Occipital lobe (tissue), 2 donors: ENCODE measurements around the gene NGFR. TPM values are rescaled to one million over a fixed set of nuclear protein-coding genes. Genes with fewer than 3 reads are reported as not detected.

ENCODE experiments used
- DNase-seq: peaks from one replicate; lab custom pipeline; 2025; lab: John Stamatoyannopoulos, UW
- total RNA-seq: library from RNA; depleted of rRNA; stranded (reverse); fragments of >200 nt; gene quantifications from one replicate; pipeline ENCODE4 v1.2.3, GENCODE V29; 2014

Gene NGFR, protein sequence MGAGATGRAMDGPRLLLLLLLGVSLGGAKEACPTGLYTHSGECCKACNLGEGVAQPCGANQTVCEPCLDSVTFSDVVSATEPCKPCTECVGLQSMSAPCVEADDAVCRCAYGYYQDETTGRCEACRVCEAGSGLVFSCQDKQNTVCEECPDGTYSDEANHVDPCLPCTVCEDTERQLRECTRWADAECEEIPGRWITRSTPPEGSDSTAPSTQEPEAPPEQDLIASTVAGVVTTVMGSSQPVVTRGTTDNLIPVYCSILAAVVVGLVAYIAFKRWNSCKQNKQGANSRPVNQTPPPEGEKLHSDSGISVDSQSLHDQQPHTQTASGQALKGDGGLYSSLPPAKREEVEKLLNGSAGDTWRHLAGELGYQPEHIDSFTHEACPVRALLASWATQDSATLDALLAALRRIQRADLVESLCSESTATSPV
- total RNA-seq: 3.3 TPM

DNA sequence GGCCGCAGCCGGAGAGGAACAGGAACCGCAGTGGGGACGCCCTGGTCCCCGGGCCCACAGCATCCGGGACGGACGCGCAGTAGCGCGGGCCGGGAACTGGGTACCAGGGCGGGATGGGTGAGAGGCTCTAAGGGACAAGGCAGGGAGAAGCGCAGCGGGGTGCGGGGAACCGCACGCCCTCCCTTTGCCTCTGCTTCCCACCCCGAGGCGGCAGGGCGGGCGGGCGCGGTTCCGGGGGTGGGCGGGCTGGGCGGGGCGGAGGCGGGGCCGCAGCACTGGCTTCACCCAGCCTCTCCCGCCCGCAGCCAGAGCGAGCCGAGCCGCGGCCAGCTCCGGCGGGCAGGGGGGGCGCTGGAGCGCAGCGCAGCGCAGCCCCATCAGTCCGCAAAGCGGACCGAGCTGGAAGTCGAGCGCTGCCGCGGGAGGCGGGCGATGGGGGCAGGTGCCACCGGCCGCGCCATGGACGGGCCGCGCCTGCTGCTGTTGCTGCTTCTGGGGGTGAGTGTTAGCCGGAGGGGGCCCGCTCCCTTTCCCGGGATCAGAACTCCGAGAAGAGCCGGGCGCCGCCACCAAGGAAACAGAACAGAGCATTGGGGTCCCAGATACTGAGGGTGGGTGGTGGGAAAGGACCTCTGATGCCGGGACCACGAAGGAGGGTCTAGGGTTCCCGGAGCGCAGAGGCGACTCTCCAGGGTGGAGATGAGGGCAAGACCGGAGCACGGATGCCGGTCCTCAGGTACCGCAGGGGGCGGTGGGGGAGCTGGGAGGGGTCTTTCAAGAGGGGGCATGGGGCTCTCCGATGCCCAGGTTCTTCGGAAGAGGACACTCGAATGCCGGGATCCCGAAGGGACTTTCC, at the start of gene NGFR:
Gene NGFR (plus strand): TSS at position 308 of the 856 bp plus-strand sequence. CDS start 125 bp downstream, at position 433.
- peak; percentile 47 for DNase-seq

DNA sequence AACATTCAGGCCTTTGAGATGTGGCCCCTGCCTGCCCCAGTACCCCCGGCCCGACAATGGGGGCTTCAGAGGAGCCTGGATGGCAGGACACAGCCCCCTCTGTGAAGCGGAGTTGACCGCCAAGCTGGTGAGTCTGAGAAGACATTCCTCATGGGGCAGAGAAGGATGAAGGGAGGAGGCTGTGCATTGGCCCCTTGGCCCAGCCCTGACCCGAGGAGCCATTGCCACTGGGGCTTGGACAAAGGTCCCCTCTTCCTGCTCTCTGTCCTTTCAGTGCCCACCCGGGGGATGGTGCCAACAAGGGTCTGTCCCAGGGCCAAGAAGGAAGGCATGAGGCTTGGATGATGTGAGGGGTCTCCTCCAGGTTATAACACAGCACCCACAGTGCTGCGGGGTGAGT, 49.5 kb upstream of the NGFR start:
- no peak for DNase-seq

DNA sequence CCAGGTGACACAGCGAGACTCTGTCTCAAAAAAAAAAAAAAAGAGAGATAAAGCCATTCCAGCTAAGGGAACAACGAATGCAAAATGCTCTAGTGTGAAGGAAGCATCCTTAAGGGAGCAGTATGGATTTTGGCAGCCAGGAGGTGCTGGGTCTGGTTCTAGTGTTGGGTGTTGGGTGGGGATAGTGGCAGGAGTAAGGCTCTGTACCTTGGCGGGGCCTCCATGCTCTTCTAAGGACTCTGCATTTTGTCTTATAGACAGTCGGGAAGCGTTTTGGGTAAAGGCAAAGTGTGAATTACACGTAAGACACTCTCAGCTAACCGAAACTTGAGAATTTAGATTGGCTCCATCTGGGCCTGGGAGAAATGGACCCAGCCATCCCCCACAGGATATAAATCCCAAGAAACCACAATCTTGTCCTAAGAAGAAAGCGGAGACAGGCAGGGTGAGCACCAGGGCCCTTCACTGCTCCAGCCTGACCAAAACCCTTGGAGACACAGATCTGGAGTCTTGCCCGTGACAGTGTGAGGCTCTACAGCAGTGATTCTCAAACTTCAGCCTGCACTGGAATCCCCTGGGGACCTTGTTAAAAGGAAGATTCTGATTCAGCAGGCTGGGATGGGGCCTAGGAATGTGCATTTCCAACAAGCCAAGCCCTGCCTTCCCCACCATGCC, 47.3 kb upstream of the NGFR start:
- no peak for DNase-seq

DNA sequence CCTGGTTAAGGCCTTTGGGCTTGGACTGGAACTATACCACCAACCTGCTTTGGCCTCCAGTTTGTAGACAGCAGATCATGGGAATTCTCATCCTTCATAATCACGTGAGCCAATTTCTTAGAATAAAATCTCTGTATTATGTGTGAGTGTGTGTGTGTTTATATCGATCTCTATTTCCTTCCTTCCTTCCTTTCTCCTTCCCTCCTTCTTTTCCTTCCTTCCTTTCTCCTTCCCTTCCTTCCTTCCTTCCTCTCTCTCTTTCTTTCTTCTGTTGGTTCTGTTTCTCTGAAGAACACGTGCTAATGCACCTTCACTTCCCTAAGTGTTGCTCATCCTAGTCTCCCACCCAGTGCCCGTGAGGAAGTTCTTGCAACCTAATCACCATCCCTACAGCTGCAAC, 44.9 kb upstream of the NGFR start:
- no peak for DNase-seq

DNA sequence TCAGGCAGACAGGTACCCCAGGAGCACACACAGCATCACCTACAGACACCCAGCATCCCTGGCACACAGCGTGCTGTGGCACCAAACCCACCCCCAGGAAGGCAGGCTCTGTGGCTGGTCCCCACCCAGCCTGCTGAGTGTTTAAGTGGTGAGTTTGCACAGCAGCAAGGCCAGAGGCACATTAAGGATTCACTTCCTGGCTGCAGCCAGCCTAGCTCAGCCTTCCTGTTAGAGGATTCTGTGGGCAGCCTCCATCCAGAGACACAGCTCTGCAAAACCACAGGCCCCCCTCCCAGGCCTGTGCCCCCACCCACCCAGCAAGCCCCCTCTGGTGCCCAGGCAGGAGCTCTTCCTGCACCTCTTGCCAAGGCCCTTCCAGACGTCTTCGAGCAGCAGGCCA, 44.4 kb upstream of the NGFR start:
- no peak for DNase-seq

DNA sequence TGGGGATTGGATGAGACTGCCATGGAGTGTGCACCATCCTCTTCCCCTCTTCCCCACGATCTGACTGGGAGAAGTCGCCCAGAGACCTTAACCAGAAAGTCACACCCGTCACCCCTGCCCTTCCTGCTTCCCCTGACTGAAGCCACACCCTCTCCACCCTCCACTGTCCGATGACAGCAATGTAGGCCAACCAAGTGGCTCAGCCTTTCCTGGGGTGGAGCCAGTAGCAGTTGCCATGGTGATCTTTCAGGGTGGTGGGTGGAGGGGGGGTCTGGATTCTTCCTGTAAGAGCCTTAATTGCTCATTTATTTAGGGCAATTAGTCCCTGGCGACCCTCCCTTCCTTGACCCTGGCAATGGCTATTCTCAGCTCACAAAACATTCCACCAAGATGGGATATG, 42.9 kb upstream of the NGFR start:
- no peak for DNase-seq

DNA sequence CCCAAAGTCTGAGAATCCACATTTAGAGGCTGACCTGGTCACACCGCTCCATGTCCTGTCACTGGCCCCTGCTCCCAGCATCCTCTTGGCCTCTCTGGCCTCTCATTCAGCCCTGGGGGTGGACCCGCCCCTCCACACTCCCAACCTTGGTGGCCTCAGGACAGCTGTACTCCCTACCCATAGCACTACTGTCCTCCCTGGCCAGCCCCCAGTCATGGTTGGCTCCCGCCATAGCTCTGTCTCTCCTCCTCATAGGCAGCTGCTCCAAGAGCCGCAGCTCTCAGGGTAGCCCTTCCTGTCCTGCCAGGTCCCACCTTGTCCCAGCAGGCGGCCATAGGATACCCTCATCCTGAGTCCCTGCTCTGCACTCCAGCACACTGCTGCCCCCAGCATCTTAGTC, 42.4 kb upstream of the NGFR start:
- no peak for DNase-seq

DNA sequence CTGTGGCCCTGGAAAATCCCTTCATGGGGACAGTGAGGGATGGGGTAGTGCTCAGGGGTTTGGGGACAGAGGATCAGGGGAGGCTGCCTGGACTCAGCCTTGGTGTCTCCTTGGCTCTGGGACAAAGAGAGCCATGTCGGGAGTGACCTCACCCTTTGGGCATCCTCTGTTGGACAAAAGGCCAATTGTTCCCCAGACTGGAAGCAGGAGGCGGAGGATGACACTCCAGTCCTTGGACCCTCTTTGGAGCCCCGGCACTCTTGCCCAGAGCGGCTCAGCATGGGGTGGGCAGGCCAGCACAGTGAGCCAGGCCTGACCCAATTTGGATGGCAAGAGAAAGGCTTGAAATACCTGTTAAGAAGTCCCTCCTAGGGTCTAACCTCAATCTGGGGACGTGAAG, 41.0 kb upstream of the NGFR start:
- DNase-seq: no peak

DNA sequence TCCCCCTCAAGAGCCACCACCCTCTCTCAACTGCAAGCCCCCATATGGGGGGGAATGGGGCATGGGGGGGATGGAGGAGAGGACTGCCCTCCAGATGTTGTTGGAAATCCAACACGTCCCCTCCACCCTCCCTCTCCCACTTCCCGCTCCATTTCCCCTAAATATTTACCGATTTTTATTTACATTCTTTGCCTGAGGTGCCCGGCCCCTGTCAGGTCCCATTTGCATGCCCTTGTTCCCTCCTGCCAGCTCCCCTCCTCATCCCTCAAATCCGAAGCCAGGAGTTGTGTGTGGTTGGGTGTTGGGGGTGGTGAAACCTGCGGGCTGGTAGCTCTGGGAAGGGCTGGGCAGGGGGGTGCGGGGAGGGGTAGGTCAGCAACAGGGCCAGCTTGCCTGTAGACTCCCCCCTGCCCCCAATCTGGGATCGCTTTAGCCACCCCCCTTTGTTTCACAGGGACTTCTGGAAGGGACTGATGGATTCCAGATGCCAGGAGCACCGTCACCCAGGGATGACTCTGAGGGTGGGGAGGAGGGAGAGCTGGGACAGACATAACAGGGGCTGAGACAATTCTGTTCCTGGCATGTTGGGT, 39.7 kb upstream of the NGFR start:
- DNase-seq: no peak

DNA sequence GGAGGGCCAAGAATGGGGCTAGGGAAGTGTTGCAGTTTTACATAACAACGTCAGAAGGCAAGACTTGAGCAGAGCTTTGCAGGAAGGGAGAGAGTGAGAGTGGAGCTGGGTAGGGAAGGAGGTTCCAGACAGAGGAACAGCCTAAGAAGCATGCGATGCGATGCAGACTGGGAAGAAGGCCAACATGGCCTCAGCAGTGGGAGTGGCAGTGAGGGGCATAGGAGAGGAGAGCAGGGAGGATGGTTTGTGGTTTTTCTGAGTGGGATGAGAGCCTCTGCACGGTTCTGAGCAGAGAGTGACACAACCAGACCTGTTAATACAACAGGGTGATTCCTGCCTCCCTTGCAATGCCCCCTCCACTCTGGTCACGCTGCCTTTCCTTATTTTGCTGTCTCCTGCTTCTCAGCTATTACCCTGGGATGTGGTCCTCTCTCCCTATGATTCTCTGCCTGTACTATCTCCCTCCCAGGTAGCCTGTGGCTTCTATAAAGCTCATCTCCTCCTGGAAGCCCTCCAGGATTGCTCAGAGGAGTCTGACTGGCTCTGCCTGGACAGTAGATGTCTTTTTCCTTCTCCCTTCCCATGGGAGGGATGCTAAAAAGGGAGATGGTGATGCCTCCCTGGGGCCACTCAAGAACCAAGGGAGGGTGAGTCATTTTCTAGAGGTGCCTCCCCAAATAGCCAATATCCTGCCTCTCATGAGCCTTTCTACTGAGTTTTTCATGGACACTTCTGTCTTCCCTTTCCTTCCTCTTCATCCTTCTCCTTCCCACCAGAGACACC, 38.7 kb upstream of the NGFR start:
- no peak for DNase-seq

DNA sequence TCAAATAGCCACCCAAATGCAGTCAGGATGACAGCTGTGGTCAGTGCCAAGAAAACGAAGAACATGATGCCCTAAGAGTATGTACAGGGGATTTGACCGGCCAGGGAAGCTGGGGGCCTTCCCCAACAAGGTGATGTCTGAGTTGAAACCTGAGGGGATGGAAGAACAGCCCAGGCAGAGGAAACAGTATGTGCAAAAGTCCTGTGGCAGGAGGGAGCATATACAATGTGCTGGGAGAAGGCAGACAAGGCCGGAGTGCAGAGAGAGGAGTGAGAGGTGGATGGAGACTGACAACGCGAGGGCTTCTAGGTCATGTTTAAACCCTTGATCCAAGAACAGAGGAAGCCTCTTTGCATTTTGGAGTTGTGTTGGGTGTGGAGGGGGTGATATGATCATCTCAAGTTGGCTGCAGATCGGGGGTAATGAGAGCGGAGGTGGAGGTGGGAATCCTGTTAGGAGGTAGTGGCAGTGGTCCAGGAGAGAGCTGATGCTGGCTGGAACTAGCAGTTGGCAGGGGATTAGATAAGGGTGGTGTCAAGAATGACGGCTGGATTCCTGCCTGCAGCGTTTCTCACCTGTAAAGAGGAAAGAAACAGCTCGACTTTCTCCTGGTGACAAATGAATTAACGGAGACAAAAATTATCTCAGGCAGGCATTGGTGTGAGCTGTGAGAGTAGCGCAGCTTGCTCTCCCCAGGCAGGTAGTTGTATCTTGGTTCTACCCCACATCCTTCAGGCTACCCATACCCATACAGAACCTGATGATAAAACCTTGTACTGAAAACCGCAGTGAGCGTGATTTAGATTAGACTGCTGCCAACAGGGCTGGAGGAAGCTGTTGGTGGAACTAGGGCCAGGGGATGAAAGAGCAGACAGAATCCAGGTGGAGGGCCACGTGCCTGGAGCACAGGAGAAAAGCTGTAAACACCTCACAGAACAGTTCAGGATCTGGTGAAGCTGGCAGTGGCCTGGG, 37.2 kb upstream of the NGFR start:
- DNase-seq: no peak

DNA sequence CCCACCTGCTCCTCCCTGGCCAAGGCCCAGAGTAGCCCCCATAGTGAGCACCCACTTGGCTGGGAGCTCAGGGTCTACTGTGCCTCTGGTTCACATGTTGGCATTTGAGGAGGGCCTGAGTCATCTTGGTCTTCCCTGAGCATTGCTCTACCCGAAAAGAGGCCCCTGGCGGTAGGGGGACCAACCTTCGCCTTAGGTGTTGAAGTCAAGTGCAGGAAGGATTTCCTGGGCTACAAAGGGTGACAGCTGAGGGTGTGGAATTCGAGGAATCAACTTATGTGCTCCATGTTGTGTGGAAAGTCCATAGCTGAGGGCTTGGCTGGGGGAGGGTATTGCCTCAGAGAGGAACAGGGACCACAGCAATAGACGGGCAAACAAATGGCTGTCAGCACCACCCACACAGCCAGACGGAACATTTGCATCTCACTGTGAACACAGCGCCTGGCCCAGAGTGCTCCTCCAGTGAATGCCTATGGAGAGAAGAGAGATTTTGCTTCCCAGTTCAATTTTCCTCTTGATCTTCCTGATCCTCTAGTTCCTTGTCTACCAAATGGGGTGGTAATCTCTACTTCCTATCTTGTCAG, 35.6 kb upstream of the NGFR start:
- DNase-seq: no peak

DNA sequence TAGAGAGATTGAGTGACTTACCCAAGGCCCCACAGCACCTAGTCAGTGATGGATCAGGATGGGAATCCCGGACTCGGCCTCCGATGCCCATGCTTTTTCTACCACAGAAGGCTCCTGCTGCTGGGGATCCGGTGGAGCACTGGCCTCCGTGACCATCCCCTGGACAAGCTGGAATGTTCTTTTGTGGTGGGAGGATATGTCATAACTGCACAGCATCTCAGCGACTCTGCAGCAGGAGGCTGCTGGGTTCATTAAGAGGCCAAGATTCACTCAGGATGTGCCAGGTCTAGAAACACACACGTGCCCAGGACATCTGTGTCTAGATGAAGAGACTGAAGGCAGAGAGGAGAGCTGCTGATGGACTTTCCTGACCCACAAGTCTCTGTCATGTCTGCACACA, 34.7 kb upstream of the NGFR start:
- no peak for DNase-seq

DNA sequence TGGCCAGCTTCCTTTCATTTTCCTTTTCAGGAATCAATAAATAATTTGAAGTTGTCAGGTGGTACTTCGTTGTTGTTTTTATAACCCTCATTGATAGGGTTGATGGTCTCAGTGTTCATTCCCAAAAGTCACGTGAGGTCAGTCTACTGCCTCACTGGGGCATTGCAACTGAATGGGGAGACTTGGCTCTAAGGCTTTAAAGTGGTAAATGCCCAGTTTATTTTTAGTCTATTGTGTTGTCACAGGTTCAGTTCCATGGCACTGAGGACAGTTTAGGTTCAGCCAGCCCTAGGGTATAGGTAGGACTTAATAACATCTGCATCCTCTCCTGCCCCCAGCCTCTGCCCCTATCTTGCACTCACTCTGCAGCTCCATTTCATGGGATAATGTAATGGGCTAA, 33.5 kb upstream of the NGFR start:
- DNase-seq: no peak

DNA sequence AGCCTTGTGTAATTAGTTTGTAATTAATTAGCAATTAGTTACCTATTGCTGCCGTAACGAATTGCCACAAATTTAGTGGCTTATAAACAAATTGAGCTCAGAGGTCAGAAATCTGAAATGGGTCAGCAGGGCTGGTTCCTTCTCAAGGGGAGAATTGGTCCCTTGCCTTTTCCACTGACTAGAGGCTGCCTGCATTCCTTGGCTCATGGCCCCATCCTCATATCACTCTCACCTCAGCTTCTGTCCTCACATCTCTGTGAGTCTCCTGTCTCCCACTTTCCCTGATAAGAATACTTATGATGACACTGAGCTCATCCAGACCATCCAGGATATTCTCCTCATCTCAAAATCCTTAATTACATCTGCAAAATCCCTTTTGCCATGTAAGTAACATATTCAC, 31.0 kb upstream of the NGFR start:
- no peak for DNase-seq

DNA sequence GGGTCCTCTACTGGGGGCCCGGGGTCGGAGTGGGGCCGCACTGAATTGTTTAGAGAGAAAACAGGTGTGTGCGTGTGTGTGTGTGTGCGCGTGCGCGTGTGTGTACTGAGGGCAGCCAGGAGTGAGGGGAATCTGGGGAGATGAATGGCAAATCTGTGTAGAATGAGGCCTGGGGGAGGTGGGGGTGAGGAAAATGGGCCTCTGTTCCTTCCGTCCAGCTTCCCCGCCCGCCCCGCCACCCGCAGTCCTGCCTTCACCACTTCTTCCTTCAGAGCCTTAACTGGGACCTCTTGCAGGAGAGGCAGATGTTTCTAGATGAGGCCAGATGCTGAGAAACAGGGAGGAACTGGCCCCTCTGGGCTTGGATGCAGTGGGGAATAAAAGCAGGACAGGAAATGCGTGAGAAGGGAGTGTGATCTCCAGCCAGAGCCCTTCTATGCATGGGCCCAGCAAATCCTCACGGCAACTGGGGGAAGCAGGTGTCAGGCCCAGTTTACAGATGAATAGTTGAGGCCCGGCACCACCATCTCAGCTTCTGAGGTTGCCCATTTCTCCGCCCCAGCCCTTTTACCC, 29.7 kb upstream of the NGFR start:
- DNase-seq: no peak

DNA sequence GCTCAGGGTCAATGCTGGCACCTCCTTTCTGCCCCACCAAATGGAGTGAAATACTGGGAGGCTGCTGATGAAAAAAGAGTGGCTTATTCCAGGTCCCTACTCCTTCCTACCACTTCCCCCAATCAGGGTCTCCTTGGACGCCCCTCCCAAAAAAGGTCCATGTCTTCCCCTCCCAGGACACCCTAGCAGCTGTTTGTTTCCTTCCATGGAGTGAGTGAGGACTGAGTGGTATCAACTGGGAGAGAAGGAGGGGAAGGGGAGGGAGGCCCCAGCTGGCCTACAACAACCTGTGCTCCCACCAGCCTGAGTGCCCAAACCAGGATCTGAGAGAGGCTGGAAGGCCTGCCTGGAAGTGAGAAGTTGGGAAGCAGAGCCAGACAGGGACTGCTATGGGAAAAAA, 28.7 kb upstream of the NGFR start:
- DNase-seq: no peak

DNA sequence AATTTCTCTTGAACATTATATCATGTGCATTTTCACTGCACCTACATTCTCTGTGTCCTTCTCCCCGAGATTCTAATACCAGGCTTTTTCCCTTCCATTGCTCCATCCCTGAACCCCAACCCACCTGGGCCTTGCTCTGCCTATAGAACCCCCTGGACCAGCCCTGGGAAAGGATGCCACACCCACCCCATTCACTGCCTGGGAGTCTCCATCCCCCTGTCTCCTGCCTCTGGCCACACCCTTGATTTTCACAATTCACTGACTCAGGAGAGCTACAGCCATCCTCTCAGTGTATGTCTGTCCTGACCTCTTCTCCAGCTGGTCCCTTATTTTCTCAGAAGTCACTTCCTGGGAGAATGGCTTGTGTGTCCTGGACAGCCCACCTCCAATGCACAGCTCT, 27.9 kb upstream of the NGFR start:
- DNase-seq: no peak

DNA sequence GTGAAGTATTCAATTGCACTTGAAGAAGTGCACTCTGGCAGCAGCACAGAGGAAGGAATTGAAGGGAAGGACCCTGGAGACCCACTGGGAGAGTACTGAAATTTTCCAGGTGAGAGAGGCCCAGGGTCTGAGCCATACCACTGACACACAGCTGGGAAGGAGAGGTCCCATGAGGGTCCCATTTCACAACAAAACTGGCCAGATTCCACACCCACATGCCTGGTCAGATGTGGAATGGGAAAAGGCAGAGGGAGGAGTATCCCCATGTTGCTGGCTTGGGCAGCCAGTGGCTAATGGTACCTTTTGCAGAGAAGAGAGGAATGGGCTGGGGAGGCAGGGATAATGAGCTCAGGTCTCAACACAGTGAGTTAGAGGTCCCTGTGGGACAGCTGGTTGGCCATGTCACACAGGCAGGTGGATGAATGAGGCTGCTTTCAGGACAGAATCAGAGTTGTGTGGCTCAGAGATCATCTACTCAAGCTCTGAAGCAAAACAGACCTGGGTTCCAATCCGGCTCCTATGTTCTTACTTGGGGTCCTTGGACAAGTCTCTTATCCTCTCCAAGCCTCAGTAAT, 26.2 kb upstream of the NGFR start:
- DNase-seq: no peak
